Measurements from ENCODE around the gene PDLIM3. TPM values are rescaled to one million over a fixed set of nuclear protein-coding genes. Genes with fewer than 3 reads are reported as not detected.

Gene PDLIM3
- total RNA-seq (2013) = 0.23 TPM
- polyA plus RNA-seq (not detected), polyA minus RNA-seq (not detected in 2 replicates), total RNA-seq (0 to 2.9 (median 0.06) reads per million in 11 experiments)

DNA sequence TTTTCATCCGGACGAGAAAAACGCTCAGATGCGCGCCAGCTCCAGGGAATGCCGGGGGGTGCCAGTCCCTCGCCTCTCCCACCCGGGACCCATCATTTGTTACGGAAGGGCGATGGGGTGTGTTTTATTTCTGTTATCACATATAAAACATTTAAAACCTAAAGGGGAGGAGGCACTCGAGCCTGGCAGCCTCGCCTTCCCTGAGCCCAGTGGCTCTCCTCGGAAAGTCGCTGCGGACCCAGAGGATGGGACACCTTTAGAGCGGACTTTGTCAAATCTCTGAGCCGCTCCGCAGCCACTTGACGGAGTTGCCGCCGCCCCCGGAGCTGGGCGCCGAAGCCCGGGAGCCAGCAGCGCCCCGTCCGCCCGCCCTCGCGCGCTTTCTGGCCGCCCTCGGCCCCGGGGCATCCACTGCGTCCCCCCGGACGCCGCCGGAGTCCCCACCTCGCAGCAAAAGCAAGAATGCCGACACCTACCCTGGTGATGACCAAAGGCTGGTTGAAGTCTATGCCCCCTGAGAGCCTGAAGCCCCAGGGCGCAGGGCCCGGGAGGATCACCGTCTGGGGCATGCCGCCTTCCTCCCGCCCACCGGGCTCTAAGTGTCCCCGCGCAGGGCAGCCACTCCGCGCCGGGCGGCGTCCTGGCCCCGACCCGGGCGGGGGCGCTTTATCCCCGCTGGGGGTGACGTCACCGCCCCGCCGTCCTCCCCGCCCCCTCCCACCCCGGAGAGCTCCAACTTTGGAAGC is at the start of gene PDLIM3:
Gene PDLIM3 (minus strand): TSS at position 642 of the 746 bp plus-strand sequence. CDS start 73 bp downstream, at position 569.
- H3K4me2 ChIP-seq (replicated peaks; ENCODE audit: extremely low read depth, low read length, poor library complexity, severe bottlenecking) = no peak within 1 kb of the TSS
- TF ChIP-seq CTCF (IDR thresholded peaks at IDR 0.05) = no peak
- no peak within 1 kb of the TSS for H3K9ac ChIP-seq (ENCODE audit: insufficient read depth, low read length, poor library complexity, severe bottlenecking)
- peaks cover 58 to 67% of the 10 kb centered on the region in 2 donors for H3K27me3 ChIP-seq (ENCODE audit: control insufficient read depth in 2 of 2, insufficient read depth in 2 of 2, low read length in 2 of 2)
- intact Hi-C loops (cut with micrococcal nuclease) = no loop called here
- Mint-ChIP-seq H3K4me3 (peak within 1 kb of the TSS in 1 of 2 donors; percentile 76), H3K4me1 (no peaks in the 10 kb centered on the region), H3K27me3 (ENCODE audit: low read depth in 3 of 3) (peaks cover 26 to 38% (median 34%) of the 10 kb centered on the region in 3 donors), H3K36me3 (no peaks in the 10 kb centered on the region), H3K27ac (peak within 1 kb of the TSS in 1 of 7 donors; percentile 36), H3K9me3 (peaks cover 0 to 4% (median 0%) of the 10 kb centered on the region in 7 donors)
- DNase-seq = no peak
- no peak within 1 kb of the TSS for H3K27ac ChIP-seq (ENCODE audit: low read depth in 1 of 2, low read length in 2 of 2)
- H3K9me3 ChIP-seq (replicated peaks in 1 of 2; ENCODE audit: control insufficient read depth in 1 of 2, insufficient read depth in 1 of 2, low read length in 2 of 2) = no peaks in the 10 kb centered on the region
- H3K36me3 ChIP-seq (replicated peaks in 1 of 2; ENCODE audit: control insufficient read depth in 1 of 2, insufficient read depth in 2 of 2, low read length in 2 of 2) = no peaks in the 10 kb centered on the region
- no peak within 1 kb of the TSS for H3K4me3 ChIP-seq (replicated peaks in 1 of 3; ENCODE audit: low read depth in 2 of 3, low read length in 3 of 3)
- WGBS (ENCODE audit: insufficient coverage) = 2% methylated on average over 54 of the region's 66 CpGs
- H3K4me1 ChIP-seq (ENCODE audit: control insufficient read depth in 1 of 2, insufficient read depth in 2 of 2, low read length in 2 of 2) = no peaks in the 10 kb centered on the region
- no peaks in the 10 kb centered on the region for H3K79me2 ChIP-seq (ENCODE audit: insufficient read depth, low read length)
- H4K20me1 ChIP-seq (ENCODE audit: insufficient read depth, low read length) = no peaks in the 10 kb centered on the region
- H2AFZ ChIP-seq (ENCODE audit: insufficient read depth, low read depth, low read length, poor library complexity, severe bottlenecking) = no peak within 1 kb of the TSS

- intact Hi-C loops (cut with micrococcal nuclease) = no loop called here
- Histone ChIP-seq H3K36me3 (replicated peaks in 1 of 2; ENCODE audit: control insufficient read depth in 1 of 2, insufficient read depth in 2 of 2, low read length in 2 of 2) (no peaks in the 10 kb centered on the region), H3K27me3 (ENCODE audit: control insufficient read depth in 2 of 2, insufficient read depth in 2 of 2, low read length in 2 of 2) (peaks cover 26 to 39% of the 10 kb centered on the region in 2 donors), H3K9me3 (replicated peaks in 1 of 2; ENCODE audit: control insufficient read depth in 1 of 2, insufficient read depth in 1 of 2, low read length in 2 of 2) (no peaks in the 10 kb centered on the region), H3K4me2 (replicated peaks; ENCODE audit: extremely low read depth, low read length, poor library complexity, severe bottlenecking) (no peak overlapping the region), H3K27ac (ENCODE audit: low read depth in 1 of 2, low read length in 2 of 2) (no peak overlapping the region), H4K20me1 (ENCODE audit: insufficient read depth, low read length) (no peaks in the 10 kb centered on the region), H3K4me1 (ENCODE audit: control insufficient read depth in 1 of 2, insufficient read depth in 2 of 2, low read length in 2 of 2) (no peaks in the 10 kb centered on the region), H2AFZ (ENCODE audit: insufficient read depth, low read depth, low read length, poor library complexity, severe bottlenecking) (no peak overlapping the region), H3K9ac (ENCODE audit: insufficient read depth, low read length, poor library complexity, severe bottlenecking) (no peak overlapping the region), H3K79me2 (ENCODE audit: insufficient read depth, low read length) (no peaks in the 10 kb centered on the region), H3K4me3 (replicated peaks in 1 of 3; ENCODE audit: low read depth in 2 of 3, low read length in 3 of 3) (no peak overlapping the region)
- no peak for DNase-seq
- H3K36me3 Mint-ChIP-seq = no peaks in the 10 kb centered on the region
- peaks cover 35 to 46% (median 37%) of the 10 kb centered on the region in 3 donors for H3K27me3 Mint-ChIP-seq (ENCODE audit: low read depth in 3 of 3)
- H3K4me3 Mint-ChIP-seq = no peak overlapping the region
- H3K9me3 Mint-ChIP-seq = peaks cover 0 to 6% (median 2%) of the 10 kb centered on the region in 7 donors
- H3K27ac Mint-ChIP-seq = no peak overlapping the region
- no peak for TF ChIP-seq CTCF (IDR thresholded peaks at IDR 0.05)
- no CpG with 5 or more reads among the region's 1 CpG for WGBS (ENCODE audit: insufficient coverage)
- peaks cover 3% of the 10 kb centered on the region for H3K4me1 Mint-ChIP-seq
These were observed 48.5 kb upstream of the PDLIM3 start for GRCh38 chr4:185583813-185584212.

Measured in CD14-positive monocyte (primary cell).